Naive B cell (primary cell): ENCODE measurements around the gene TNFRSF1A. TPM values are rescaled to one million over a fixed set of nuclear protein-coding genes. Genes with fewer than 3 reads are reported as not detected.
A peak's percentile ranks its signal among the peaks of the same experiment; 100 is the strongest.
"Not testable (repeated sequence)": the region's sequence is repeated elsewhere in the genome, so short reads cannot be mapped to it uniquely, and the experiment has no call there.

Experiments
- ATAC-seq, 2 donors: fragments of 150-1000 bp; cut with Tn5 transposase; 2 replicates each; pipeline ENCODE4 v1.10.0; 2021; ENCODE audit warnings: low read depth in 2 of 2, mild to moderate bottlenecking in 2 of 2, moderate library complexity in 2 of 2
- DNase-seq: peaks from one replicate; pipeline ENCODE4 v3.0.0; 2022
- H3K27ac Mint-ChIP-seq, 6 donors: one replicate each; pipeline ENCODE4 v1.8.0; 2020 to 2022; ENCODE audit warnings: mild to moderate bottlenecking in 6 of 6, mixed read lengths in 6 of 6, moderate library complexity in 5 of 6, inconsistent platforms in 2 of 6
- H3K27me3 Mint-ChIP-seq, 3 donors: one replicate each; pipeline ENCODE4 v1.8.0; 2021 to 2022; ENCODE audit warnings: mixed read lengths in 3 of 3, mild to moderate bottlenecking in 1 of 3
- H3K36me3 Mint-ChIP-seq, 2 donors: one replicate each; pipeline ENCODE4 v1.8.0; 2020 to 2022; ENCODE audit warnings: mixed read lengths in 2 of 2, inconsistent platforms in 1 of 2, mild to moderate bottlenecking in 1 of 2
- H3K4me1 Mint-ChIP-seq, 3 donors: one replicate each; pipeline ENCODE4 v1.8.0; 2020 to 2022; ENCODE audit warnings: mixed read lengths in 3 of 3, inconsistent platforms in 1 of 3, mild to moderate bottlenecking in 1 of 3, moderate library complexity in 1 of 3
- H3K4me3 Mint-ChIP-seq, 8 donors: one replicate each; pipeline ENCODE4 v1.8.0; 2020 to 2022; ENCODE audit warnings: mild to moderate bottlenecking in 8 of 8, mixed read lengths in 8 of 8, moderate library complexity in 8 of 8, inconsistent platforms in 2 of 8
- H3K9me3 Mint-ChIP-seq, 7 donors: one replicate each; pipeline ENCODE4 v1.8.0; 2020 to 2022; ENCODE audit warnings: mixed read lengths in 7 of 7, mild to moderate bottlenecking in 5 of 7, inconsistent platforms in 2 of 7, moderate library complexity in 1 of 7
- polyA plus RNA-seq, 6 donors: library from polyadenylated mRNA; unstranded; fragments of 300-500 nt; fragmentation: Illumina TruSeq; gene quantifications; one replicate each; pipeline ENCODE4 v1.2.3, GENCODE V29; 2021; ENCODE audit warnings: low read depth in 6 of 6

TNFRSF1A gene
- polyA plus RNA-seq, 6 donors from 2014 or later, result 0.34 to 1.8 (median 1.0) TPM; not detected in 2

DNA sequence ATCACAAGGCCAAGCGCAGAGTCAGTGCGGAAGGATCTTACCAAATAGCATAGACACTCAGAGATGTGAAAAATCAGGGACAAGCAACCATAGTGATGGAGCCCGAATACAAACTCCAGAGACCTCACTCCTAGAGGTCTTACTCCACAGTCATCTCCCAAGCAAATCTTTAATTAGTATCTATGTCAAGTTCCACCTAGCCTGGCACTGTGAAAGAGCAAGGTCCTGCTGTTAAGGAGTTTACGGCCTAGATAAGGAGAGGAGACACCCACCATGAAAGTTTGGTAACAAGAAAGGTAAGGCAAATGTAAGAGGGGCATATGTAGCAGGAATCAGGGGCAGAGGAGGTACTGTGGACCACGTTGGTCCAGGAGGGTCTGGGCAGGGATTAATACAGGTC is 38.8 kb downstream of the TNFRSF1A start:
- Mint-ChIP-seq H3K9me3 (no peaks in the 10 kb centered on the region), H3K27me3 (peaks cover 61 to 75% (median 66%) of the 10 kb centered on the region in 3 donors), H3K36me3 (peaks cover 0 to 5% of the 10 kb centered on the region in 2 donors), H3K4me3 (peak overlapping the region in 1 of 8 donors; percentile 16), H3K4me1 (peaks cover 5 to 15% (median 6%) of the 10 kb centered on the region in 3 donors), H3K27ac (no peak overlapping the region)
- DNase-seq (no peak), ATAC-seq (no peak)

DNA sequence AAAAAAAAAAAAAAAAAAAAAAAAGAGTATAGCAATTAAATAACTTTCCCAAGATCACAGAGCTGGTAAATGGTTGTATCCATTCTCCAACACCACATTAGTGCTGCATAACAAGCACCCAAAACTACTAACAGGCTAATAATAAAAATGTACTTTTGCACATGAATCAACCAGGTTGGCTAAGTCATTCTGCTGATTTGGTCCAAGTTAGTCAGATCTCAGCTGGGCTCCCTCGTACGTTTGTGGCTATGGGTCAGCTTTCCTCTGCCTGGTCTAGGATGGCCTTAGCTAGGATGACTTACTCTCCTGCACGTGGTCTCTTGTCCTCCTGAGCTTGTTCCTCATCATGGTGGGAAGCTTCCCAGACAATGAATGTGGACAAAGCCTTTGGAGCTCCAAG is 39.3 kb downstream of the TNFRSF1A start:
- DNase-seq (no peak), ATAC-seq (no peak)
- Mint-ChIP-seq H3K36me3 (peaks cover 0 to 5% of the 10 kb centered on the region in 2 donors), H3K4me3 (no peak overlapping the region), H3K4me1 (peaks cover 5 to 15% (median 6%) of the 10 kb centered on the region in 3 donors), H3K27ac (no peak overlapping the region), H3K27me3 (peaks cover 61 to 75% (median 66%) of the 10 kb centered on the region in 3 donors), H3K9me3 (no peaks in the 10 kb centered on the region)

DNA sequence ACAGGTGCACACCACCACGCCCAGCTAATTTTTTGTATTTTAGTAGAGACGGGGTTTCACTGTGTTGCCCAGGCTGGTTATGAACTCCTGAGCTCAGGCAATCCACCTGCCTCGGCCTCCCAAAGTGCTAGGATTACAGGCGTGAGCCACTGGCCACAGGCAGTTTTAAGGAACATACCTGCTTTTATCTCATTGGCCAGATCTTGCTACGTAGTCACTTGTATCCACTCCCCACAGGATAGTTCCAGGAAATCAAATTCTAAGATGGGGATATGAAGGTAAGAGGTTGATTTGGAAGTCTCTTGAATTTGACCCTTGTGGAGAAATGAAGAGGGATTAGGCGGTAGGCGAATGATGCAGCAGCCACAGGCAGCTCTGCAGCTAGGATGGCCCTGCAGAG is 40.2 kb downstream of the TNFRSF1A start:
- Mint-ChIP-seq H3K4me3 (no peak overlapping the region), H3K36me3 (peaks cover 0 to 5% of the 10 kb centered on the region in 2 donors), H3K4me1 (peaks cover 5 to 15% (median 6%) of the 10 kb centered on the region in 3 donors), H3K9me3 (no peaks in the 10 kb centered on the region), H3K27ac (peak overlapping the region in 1 of 6 donors; percentile 6), H3K27me3 (peaks cover 57 to 72% (median 63%) of the 10 kb centered on the region in 3 donors)
- ATAC-seq (no peak), DNase-seq (no peak)

DNA sequence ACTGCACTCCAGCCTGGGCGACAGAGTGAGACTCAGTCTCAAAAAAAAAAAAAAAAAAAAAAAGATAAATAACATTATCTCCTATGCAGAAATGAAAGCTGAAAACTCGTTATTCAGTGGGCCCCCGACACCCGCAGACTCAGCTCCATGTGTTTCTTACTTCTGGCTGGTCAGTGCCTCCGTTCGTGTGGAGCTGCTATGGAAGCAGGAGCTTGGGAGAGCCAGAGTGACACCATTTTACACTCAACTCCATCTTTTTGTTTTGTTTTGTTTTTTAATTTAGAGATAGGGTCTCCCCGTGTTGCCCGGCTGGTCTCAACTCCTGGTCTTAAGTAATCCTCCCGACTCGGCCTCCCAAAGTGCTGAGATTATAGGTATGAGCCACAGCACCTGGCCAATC is 44.7 kb downstream of the TNFRSF1A start:
- ATAC-seq, result no peak
- Mint-ChIP-seq H3K9me3 (no peaks in the 10 kb centered on the region), H3K27ac (peak overlapping the region in 1 of 6 donors; percentile 1), H3K27me3 (peaks cover 57 to 72% (median 57%) of the 10 kb centered on the region in 3 donors), H3K4me3 (no peak overlapping the region), H3K4me1 (peaks cover 5 to 15% (median 6%) of the 10 kb centered on the region in 3 donors), H3K36me3 (peaks cover 0 to 5% of the 10 kb centered on the region in 2 donors)
- DNase-seq, result no peak

DNA sequence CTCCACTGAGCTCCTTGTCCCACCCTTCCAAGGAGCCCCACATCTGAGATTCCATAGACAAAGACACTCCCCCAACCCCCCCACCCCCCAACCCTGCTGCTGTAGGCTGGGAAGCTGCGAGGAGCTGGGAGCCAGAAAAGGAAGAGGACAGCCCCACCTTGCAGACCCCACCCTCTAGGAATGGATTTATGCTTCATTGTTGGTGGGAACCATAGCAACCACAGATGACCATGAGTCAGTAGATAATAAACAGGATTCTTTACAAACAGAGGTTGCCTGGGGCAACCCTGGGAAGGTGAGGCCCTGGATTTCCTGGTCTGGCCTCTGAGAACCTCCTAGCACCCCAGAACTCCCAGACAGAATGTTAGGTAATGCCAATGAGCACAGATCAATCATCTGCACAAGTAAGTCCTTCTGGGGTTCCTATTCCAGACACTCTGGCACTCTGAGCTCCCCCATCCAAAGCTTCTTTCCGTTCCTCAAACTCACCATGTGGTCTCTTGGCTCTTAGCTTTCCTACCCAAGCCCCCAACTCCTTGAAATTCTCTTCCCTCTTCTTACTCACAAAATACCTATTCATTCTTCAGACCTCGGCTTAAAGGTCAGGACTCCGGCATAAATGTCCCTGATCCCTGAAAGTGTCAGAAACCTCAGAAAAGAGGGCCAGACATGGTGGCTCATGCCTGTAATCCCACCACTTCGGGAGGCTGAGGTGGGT is 46.6 kb downstream of the TNFRSF1A start:
- Mint-ChIP-seq H3K36me3 (peaks cover 0 to under 1% of the 10 kb centered on the region in 2 donors), H3K4me3 (no peak overlapping the region), H3K4me1 (peaks cover 2 to 12% (median 2%) of the 10 kb centered on the region in 3 donors), H3K9me3 (no peaks in the 10 kb centered on the region), H3K27me3 (peaks cover 52 to 61% (median 53%) of the 10 kb centered on the region in 3 donors), H3K27ac (peak overlapping the region in 1 of 6 donors; percentile 17)
- ATAC-seq, result no peak
- no peak for DNase-seq

DNA sequence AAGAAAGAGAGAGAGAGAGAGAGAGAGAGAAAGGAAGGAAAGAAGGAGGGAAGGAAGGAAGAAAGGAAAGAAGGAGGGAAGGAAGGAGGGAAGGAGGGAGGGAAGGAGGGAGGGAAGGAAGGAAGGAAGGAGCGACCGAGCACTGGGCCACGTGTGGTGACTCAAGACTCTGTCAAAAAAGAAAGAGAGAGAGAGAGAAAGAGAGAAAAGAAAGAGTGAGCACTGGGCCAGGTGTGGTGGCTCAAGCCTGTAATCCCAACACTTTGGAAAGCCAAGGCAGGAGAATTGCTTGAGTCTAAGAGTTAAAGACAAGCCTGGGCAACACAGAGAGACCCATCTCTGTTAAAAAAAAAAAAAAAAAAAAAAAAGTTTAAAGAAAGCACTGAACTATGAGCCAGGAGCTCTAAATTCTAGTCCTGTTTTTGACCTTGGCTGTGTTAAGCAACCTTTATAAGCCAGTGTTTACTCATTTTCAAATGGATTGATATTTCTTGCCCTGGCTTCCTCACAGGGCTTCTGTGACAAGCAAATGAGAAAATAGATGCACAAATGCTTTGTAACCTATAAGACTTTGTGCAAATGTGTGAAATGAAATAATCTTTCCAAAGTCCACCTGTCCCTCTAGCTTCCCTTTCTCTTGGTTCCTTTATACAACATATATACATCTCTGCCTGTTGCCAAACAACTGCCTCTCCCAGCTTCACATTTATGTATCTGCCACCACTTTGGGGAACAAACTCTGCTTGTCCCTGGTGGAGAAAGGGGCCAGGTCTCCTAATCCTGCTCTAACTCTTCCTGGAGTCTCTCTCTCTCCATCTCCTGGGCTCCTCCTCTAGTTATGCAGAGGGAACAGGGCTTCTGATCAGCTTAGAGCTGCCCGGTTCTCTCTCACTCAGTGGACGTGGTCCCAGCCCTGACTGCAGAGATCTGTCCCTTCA is 47.5 kb downstream of the TNFRSF1A start:
- no peak overlapping the region for H3K27ac Mint-ChIP-seq
- H3K4me3 Mint-ChIP-seq, result no peak overlapping the region
- H3K36me3 Mint-ChIP-seq, result no peaks in the 10 kb centered on the region
- H3K9me3 Mint-ChIP-seq, result no peaks in the 10 kb centered on the region
- H3K27me3 Mint-ChIP-seq, result peaks cover 52 to 64% (median 57%) of the 10 kb centered on the region in 3 donors
- no peak for ATAC-seq
- no peak for DNase-seq
- H3K4me1 Mint-ChIP-seq, result peaks cover 0 to 4% (median 0%) of the 10 kb centered on the region in 3 donors

DNA sequence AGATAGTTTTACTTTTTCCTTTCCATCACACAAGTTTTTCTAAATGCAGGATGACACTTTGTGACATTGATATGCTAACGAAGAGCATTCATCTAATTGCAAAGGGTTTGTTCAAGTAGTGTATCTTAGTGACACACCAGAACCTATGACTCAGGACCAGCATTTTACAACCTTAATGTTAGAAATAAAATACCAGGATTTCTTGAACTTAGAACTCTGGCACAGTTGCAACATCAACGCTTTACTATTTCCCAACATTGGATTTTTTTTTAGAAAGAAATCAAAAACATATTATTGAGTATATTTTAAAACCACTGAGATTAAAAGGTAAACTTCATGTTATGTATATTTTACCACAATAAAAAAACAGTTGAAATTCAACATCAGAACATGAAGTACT is 49.3 kb downstream of the TNFRSF1A start:
- ATAC-seq (no peak), DNase-seq (no peak)
- Mint-ChIP-seq H3K36me3 (no peaks in the 10 kb centered on the region), H3K4me3 (no peak overlapping the region), H3K9me3 (no peaks in the 10 kb centered on the region), H3K4me1 (no peaks in the 10 kb centered on the region), H3K27me3 (peaks cover 44 to 65% (median 60%) of the 10 kb centered on the region in 3 donors), H3K27ac (no peak overlapping the region)

DNA sequence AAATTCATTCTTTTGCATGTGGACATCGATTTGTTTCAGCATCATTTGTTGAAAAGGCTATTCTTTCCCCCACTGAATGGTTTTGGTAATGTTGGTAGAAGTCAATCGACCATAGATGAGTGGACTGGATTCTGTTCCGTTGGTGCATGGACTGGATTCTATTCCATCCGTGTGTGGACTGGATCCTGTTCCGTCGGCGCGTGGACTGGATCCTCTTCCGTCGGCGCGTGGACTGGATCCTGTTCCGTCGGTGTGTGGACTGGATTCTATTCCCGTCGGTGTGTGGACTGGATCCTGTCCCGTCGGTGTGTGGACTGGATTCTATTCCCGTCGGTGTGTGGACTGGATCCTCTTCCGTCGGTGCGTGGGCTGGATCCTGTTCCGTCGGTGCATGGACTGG is 52.0 kb downstream of the TNFRSF1A start:
- not testable (repeated sequence) for H3K4me3 Mint-ChIP-seq, H3K9me3 Mint-ChIP-seq, H3K36me3 Mint-ChIP-seq, DNase-seq, ATAC-seq, H3K27ac Mint-ChIP-seq, H3K4me1 Mint-ChIP-seq
- peaks cover 29 to 44% (median 41%) of the 10 kb centered on the region in 3 donors for H3K27me3 Mint-ChIP-seq

DNA sequence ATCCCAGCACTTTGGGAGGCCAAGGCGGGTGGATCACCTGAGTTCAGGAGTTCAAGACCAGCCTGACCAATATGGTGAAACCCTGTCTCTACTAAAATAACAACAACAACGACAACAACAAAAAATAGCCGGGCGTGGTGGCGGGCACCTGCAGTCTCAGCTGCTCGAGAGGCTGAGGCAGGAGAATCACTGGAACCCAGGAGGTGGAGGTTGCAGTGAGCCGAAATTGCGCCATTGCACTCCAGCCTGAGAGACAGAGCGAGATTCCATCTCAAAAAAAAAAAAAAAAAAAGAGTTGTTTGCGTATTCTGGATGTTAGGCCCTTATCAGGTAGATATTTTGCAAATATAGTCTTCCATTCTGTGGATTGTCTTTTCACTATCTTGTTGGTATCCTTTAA is 52.8 kb downstream of the TNFRSF1A start:
- H3K4me3 Mint-ChIP-seq, DNase-seq, ATAC-seq, H3K36me3 Mint-ChIP-seq, H3K27ac Mint-ChIP-seq, H3K4me1 Mint-ChIP-seq, H3K9me3 Mint-ChIP-seq: not testable (repeated sequence)
- peaks cover 31 to 42% (median 35%) of the 10 kb centered on the region in 3 donors for H3K27me3 Mint-ChIP-seq

DNA sequence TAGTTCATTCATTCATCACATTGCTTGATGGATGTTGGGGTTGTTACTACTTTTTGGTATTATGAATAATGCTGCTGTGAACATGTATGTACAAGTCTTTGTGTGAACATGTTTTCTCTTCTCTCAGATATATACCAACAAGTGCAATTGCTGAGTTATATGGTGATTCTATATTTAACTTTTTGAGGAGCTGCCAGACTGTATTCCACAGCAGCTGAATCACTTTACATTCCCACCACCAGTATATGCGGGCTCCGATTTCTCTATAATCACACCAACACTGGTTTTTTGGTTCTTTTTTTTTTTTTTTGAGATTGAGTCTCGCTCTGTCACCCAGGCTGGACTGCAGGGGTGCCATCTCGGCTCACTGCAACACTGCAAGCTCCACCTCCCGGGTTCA is 53.6 kb downstream of the TNFRSF1A start:
- Mint-ChIP-seq H3K27ac (no peak overlapping the region), H3K27me3 (peaks cover 33 to 41% (median 33%) of the 10 kb centered on the region in 3 donors), H3K9me3 (no peaks in the 10 kb centered on the region), H3K4me3 (no peak overlapping the region), H3K4me1 (peaks cover 0 to 4% (median 0%) of the 10 kb centered on the region in 3 donors), H3K36me3 (no peaks in the 10 kb centered on the region)
- ATAC-seq (no peak), DNase-seq (no peak)

DNA sequence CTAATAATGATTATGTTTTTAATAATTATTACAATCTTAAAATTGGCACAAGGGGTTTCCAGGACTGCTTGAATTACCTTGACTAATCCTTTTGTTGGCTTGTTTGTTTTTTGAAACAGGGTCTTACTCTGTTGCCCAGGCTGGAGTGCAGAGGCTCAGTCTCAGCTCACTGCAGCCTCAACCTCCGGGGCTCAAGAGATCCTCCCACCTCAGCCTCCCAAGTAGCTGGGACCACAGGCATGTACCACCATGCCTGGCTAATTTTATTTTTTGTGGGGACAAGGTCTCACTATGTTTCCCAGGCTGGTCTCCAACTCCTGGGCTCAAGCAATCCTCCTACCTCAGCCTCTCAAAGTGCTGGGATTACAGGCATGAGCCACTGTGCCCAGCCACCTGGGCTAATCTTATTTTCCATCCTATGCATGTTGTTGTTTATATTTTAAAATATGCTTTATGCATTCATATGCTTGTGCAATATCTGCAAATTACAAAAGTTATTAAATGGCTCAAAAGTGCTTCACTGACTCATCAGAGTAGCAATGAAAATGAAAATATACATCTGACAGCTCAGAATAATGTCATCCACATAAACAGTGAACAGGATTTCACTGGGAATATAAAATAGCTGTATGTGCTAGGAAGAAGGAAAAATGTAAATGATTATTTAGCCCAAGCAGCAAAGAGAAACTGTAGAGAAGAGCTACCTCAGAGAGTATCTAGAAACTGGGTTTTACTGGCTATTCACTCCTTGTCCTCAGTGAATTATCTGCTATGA is 56.2 kb downstream of the TNFRSF1A start:
- peaks cover 38 to 57% (median 49%) of the 10 kb centered on the region in 3 donors for H3K27me3 Mint-ChIP-seq
- no peak for ATAC-seq
- DNase-seq, result no peak
- no peaks in the 10 kb centered on the region for H3K36me3 Mint-ChIP-seq
- peaks cover 0 to 2% (median 0%) of the 10 kb centered on the region in 7 donors for H3K9me3 Mint-ChIP-seq
- no peak overlapping the region for H3K27ac Mint-ChIP-seq
- H3K4me3 Mint-ChIP-seq, result no peak overlapping the region
- H3K4me1 Mint-ChIP-seq, result peaks cover 0 to 7% (median 0%) of the 10 kb centered on the region in 3 donors

DNA sequence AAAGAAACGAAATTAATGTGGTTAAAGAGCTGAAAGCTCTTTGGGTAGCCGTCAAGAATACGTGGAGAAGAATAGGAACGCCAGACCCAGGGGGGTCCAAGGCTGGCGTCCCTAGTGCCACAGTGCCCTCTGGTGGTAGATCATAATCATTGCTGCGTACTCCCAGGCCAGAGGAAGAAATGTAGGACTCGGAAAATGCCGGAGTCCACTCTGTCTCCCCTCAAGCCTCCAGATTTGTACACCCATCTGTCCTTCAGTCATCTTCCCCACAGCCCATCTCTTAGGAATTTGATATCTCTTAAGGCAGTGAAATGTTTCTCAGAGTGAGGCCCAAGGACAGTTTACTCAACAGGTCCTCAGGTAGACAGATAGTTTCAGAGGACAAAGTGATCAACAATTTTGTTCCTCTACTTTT is 56.8 kb downstream of the TNFRSF1A start:
- Mint-ChIP-seq H3K9me3 (peaks cover 0 to 2% (median 0%) of the 10 kb centered on the region in 7 donors), H3K27ac (no peak overlapping the region), H3K36me3 (no peaks in the 10 kb centered on the region), H3K27me3 (peaks cover 45 to 64% (median 55%) of the 10 kb centered on the region in 3 donors), H3K4me3 (no peak overlapping the region), H3K4me1 (peaks cover 0 to 7% (median 0%) of the 10 kb centered on the region in 3 donors)
- peak; percentile 63 to 83 for ATAC-seq
- DNase-seq, result peak; percentile 58

DNA sequence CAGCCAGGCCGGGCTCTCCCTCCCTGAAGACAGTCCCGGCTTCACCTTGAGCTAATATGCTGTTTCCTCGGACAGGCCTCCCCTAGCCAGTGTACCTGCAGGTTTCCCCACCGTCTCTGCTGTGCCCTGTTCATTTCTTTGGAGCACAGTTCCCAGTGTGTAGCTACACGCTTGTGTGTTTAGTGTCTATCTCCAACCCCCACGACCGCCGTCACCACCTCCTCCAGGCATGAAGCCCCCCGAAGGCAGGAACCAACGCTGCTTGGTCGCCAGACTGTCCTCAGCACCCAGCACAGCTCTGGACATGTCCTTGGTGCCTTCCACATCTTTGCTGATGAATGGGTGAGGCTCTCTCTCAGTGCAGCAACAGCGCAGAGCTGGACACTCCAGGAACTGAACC is 57.6 kb downstream of the TNFRSF1A start:
- Mint-ChIP-seq H3K4me1 (peaks cover 0 to 9% (median 0%) of the 10 kb centered on the region in 3 donors), H3K9me3 (peaks cover 0 to 2% (median 0%) of the 10 kb centered on the region in 7 donors), H3K4me3 (peak overlapping the region in 2 of 8 donors; percentile 11 to 39), H3K36me3 (no peaks in the 10 kb centered on the region), H3K27me3 (peaks cover 46 to 61% (median 55%) of the 10 kb centered on the region in 3 donors), H3K27ac (no peak overlapping the region)
- no peak for DNase-seq
- ATAC-seq, result no peak
